OCI-LY7 (cell line): Measurements from ENCODE around the gene PITX2. TPM values are rescaled to one million over a fixed set of nuclear protein-coding genes. Genes with fewer than 3 reads are reported as not detected.

Source experiments
- BruUV-seq: library from RNA; stranded (reverse); fragments of 400-500 nt; replicated peaks from 2 replicates; lab custom pipeline; 2021; lab: Mats Ljungman, UMichigan
- CTCF ChIA-PET: fragments of 300-600 bp; sonication (Branson Sonifier 250); formaldehyde crosslinking; loops from one replicate; lab custom pipeline; 2022; ENCODE audit warnings: antibody characterized with exemption; ENCODE audit not compliant: unreplicated experiment; lab: Charles Lee
- POLR2A ChIA-PET: fragments of 300-600 bp; sonication (Branson Sonifier 250); formaldehyde crosslinking; loops from one replicate; lab custom pipeline; 2022; ENCODE audit warnings: antibody characterized with exemption; lab: Charles Lee
- DNase-seq: peaks from one replicate; pipeline ENCODE4 v3.0.0-alpha.2; 2015; ENCODE audit warnings: low spot score
- H2AFZ ChIP-seq: fragments of 200-600 bp; sonication (generic), shearing (Covaris generic); 2 replicates; pipeline ENCODE4 v1.6.1; 2014; ENCODE audit warnings: mild to moderate bottlenecking, antibody characterized with exemption, low read length, moderate library complexity
- H3K27ac ChIP-seq: fragments of 200-600 bp; sonication (generic); 2 replicates; pipeline ENCODE4 v1.5.1; 2014; ENCODE audit warnings: mixed run types, low read depth, mild to moderate bottlenecking, moderate library complexity, low read length, inconsistent platforms; ENCODE audit not compliant: poor library complexity, severe bottlenecking
- H3K36me3 ChIP-seq: fragments of 200-600 bp; sonication (generic); 2 replicates; pipeline ENCODE4 v1.6.1; 2014; ENCODE audit warnings: mild to moderate bottlenecking, antibody characterized with exemption, low read length, moderate library complexity, mixed read lengths; ENCODE audit not compliant: insufficient read depth
- H3K4me1 ChIP-seq: fragments of 200-600 bp; sonication (generic); 2 replicates; pipeline ENCODE4 v1.5.1; 2014; ENCODE audit warnings: mild to moderate bottlenecking, low read length; ENCODE audit not compliant: insufficient read depth, poor library complexity, severe bottlenecking
- H3K4me2 ChIP-seq: fragments of 200-600 bp; sonication (generic); 2 replicates; pipeline ENCODE4 v1.6.1; 2014; ENCODE audit warnings: mild to moderate bottlenecking, low read length
- H3K4me3 ChIP-seq: fragments of 200-600 bp; sonication (generic); 2 replicates; pipeline ENCODE4 v1.5.1; 2014; ENCODE audit warnings: mild to moderate bottlenecking, low read depth, low read length; ENCODE audit not compliant: poor library complexity, severe bottlenecking
- H3K79me2 ChIP-seq: fragments of 200-600 bp; sonication (generic); 2 replicates; pipeline ENCODE4 v1.6.1; 2016; ENCODE audit warnings: low read depth, mild to moderate bottlenecking, low read length, moderate library complexity, mixed read lengths; ENCODE audit not compliant: insufficient read depth
- H3K9me2 ChIP-seq: fragments of 200-600 bp; sonication (generic); 2 replicates; pipeline ENCODE4 v1.6.1; 2016; ENCODE audit warnings: mild to moderate bottlenecking, low read length, mixed read lengths; ENCODE audit not compliant: insufficient read depth
- H3K9me3 ChIP-seq: fragments of 200-600 bp; sonication (generic); 2 replicates; pipeline ENCODE4 v1.6.1; 2014; ENCODE audit warnings: mild to moderate bottlenecking, mixed run types, low read length, mixed read lengths
- H4K20me1 ChIP-seq: fragments of 200-600 bp; sonication (generic); 2 replicates; pipeline ENCODE4 v1.6.1; 2014; ENCODE audit warnings: mild to moderate bottlenecking, antibody characterized with exemption, low read length, moderate library complexity, mixed read lengths; ENCODE audit not compliant: insufficient read depth
- EZH2phosphoT487 ChIP-seq: fragments of 200-600 bp; sonication (generic); IDR thresholded peaks from 2 replicates; pipeline ENCODE4 v1.6.1; 2018; ENCODE audit warnings: low read depth, borderline replicate concordance, mild to moderate bottlenecking, mixed run types, antibody characterized with exemption, low read length, moderate library complexity, mixed read lengths
- intact Hi-C: fragments of 100-400 bp; cut with micrococcal nuclease; formaldehyde crosslinking; loops from one replicate; pipeline ENCODE4 v1.10.0; 2022; ENCODE audit not compliant: unreplicated experiment
- total RNA-seq, 2 experiments: library from RNA; depleted of rRNA in 1 of 2; stranded (reverse); fragments of >200 nt in 1 of 2; shearing (Covaris generic) in 1 of 2; gene quantifications; 2 replicates each; pipeline ENCODE4 v1.2.3, GENCODE V29; 2014 to 2022
- TF ChIP-seq, protein P1 (sequence below): fragments of 200-600 bp; sonication (generic); conservative IDR thresholded peaks from 2 replicates; pipeline ENCODE4 v1.5.1; 2014; ENCODE audit warnings: mild to moderate bottlenecking, antibody characterized with exemption, low read length, moderate library complexity, mixed read lengths

Gene PITX2
- total RNA-seq, 2 experiments from 2014 or later, result 4.4 to 6.5 TPM

- CTCF ChIA-PET, result no interaction called here
- POLR2A ChIA-PET, result interaction anchor here (0.8 to 1.0 kb wide), 3 partner anchors 23 to 195 kb away, joined by 3 read pairs; no protein-coding TSS in a partner anchor
- Histone ChIP-seq H2AFZ (no peak overlapping the region), H3K4me1 (no peaks in the 10 kb centered on the region), H3K79me2 (no peaks in the 10 kb centered on the region), H3K27ac (no peak overlapping the region), H3K9me2 (no peaks in the 10 kb centered on the region), H3K4me2 (no peak overlapping the region), H4K20me1 (no peaks in the 10 kb centered on the region), H3K36me3 (no peaks in the 10 kb centered on the region), H3K4me3 (no peak overlapping the region), H3K9me3 (no peaks in the 10 kb centered on the region)
- TF ChIP-seq EZH2phosphoT487, result no peak
- TF ChIP-seq, protein P1, sequence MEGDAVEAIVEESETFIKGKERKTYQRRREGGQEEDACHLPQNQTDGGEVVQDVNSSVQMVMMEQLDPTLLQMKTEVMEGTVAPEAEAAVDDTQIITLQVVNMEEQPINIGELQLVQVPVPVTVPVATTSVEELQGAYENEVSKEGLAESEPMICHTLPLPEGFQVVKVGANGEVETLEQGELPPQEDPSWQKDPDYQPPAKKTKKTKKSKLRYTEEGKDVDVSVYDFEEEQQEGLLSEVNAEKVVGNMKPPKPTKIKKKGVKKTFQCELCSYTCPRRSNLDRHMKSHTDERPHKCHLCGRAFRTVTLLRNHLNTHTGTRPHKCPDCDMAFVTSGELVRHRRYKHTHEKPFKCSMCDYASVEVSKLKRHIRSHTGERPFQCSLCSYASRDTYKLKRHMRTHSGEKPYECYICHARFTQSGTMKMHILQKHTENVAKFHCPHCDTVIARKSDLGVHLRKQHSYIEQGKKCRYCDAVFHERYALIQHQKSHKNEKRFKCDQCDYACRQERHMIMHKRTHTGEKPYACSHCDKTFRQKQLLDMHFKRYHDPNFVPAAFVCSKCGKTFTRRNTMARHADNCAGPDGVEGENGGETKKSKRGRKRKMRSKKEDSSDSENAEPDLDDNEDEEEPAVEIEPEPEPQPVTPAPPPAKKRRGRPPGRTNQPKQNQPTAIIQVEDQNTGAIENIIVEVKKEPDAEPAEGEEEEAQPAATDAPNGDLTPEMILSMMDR, result no peak
- no TSS peak for BruUV-seq
- intact Hi-C loops, result no loop called here
- DNase-seq, result no peak
Observed at GRCh38 chr4:110640576-110640975, 17.7 kb upstream of the PITX2 start.

- Histone ChIP-seq H3K9me3 (no peaks in the 10 kb centered on the region), H4K20me1 (no peaks in the 10 kb centered on the region), H3K4me2 (no peak overlapping the region), H3K27ac (no peak overlapping the region), H3K9me2 (no peaks in the 10 kb centered on the region), H3K79me2 (no peaks in the 10 kb centered on the region), H2AFZ (no peak overlapping the region), H3K36me3 (no peaks in the 10 kb centered on the region), H3K4me1 (no peaks in the 10 kb centered on the region), H3K4me3 (no peak overlapping the region)
- no TSS peak for BruUV-seq
- no peak for DNase-seq
- CTCF ChIA-PET, result no interaction called here
- intact Hi-C loops, result loop anchor here (10.0 kb wide), 1 partner anchor 995 kb away; no protein-coding TSS in a partner anchor
- no peak for TF ChIP-seq EZH2phosphoT487
- TF ChIP-seq, protein P1, result no peak
- POLR2A ChIA-PET, result interaction anchor here (0.7 kb wide), 1 partner anchor 39 kb away, joined by 3 read pairs; no protein-coding TSS in a partner anchor
Observed at GRCh38 chr4:110639207-110640090, 16.6 kb upstream of the PITX2 start.
